ENCODE measurements around the gene PALD1. TPM values are rescaled to one million over a fixed set of nuclear protein-coding genes. Genes with fewer than 3 reads are reported as not detected.
A peak's percentile ranks its signal among the peaks of the same experiment; 100 is the strongest.

The PALD1 gene
- total and polyA plus RNA-seq, 2 of the 13 experiments (the other 11 are each of a cell fraction or from before 2014, with no cell fraction given): 0.07 to 0.09 TPM

DNA sequence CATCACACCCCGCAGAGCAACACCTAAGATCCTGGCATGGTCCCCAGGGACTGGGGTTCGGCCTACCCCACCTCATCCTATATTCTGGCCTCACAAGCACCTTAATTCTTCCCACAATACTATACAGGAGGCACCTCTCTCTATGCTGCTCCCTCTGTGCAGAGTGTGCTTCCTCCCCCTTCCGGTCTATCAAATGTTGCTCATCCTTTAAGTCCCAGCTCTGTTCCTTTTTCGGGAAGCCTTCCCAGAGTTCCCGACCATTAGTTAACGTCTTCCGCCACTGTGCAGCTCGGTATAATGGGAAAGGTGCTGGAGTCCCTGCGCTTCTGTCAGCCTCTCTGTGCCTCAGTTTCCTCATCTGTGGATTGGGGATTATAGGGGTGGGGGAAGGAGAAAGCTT is 21.8 kb downstream of the PALD1 start:
- Histone ChIP-seq H2AFZ (ENCODE audit: low read length) (no peak overlapping the region), H3K36me3 (replicated peaks in 1 of 2; ENCODE audit: control insufficient read depth in 1 of 2, insufficient read depth in 2 of 2, low read length in 2 of 2) (no peaks in the 10 kb centered on the region), H3K27me3 (ENCODE audit: control insufficient read depth in 1 of 2, insufficient read depth in 2 of 2, low read length in 2 of 2) (peaks cover 2 to 18% of the 10 kb centered on the region in 2 experiments; a peak in 2 of 5 replicates), H3K4me1 (ENCODE audit: insufficient read depth, low read length) (peaks cover 29% of the 10 kb centered on the region), H3K4me2 (ENCODE audit: low read depth, low read length) (no peak overlapping the region), H3K9ac (ENCODE audit: insufficient read depth, low read depth, low read length) (no peak overlapping the region), H3K9me3 (ENCODE audit: low read length) (no peaks in the 10 kb centered on the region), H3K4me3 (replicated peaks in 1 of 3; ENCODE audit: insufficient read depth in 1 of 3, low read depth in 2 of 3, low read length in 3 of 3) (no peak overlapping the region), H3K79me2 (ENCODE audit: insufficient read depth, low read length) (no peaks in the 10 kb centered on the region), H3K27ac (ENCODE audit: extremely low read length, insufficient read depth, low read length) (no peak overlapping the region), H4K20me1 (ENCODE audit: insufficient read depth, low read length) (no peaks in the 10 kb centered on the region)
- ChIA-PET POLR2A (no interaction called here), CTCF (ENCODE audit: low intra/inter-chr PET ratio, low total read pairs) (no interaction called here)
- intact Hi-C loops (cut with micrococcal nuclease; ENCODE audit: unreplicated experiment): no loop called here
- 58% methylated on average over 9 of the region's 9 CpGs for WGBS (ENCODE audit: low lambda C conversion rate)
- in situ Hi-C loops (cut with HindIII; ENCODE audit: extremely low pct_ligation_motif_present, low pct_unique_long_range_greater_than_20kb): no loop called here
- ATAC-seq (no peak), FAIRE-seq (no peak), DNase-seq (ENCODE audit: low spot score) (no peak)
- no peak for TF ChIP-seq ZFP62 (CRISPR knock-in tag; IDR thresholded peaks at IDR 0.05)
- BruUV-seq (replicated peaks): no TSS peak

GRCh38 chr10:70500812-70501301 is 22.3 kb downstream of the PALD1 start:
- Histone ChIP-seq H3K4me3 (replicated peaks in 1 of 3; ENCODE audit: insufficient read depth in 1 of 3, low read depth in 2 of 3, low read length in 3 of 3) (0 out of 6 replicates have a peak overlapping the region, but pooled peaks of 1 of the 3 experiments have one; percentile 16), H3K27me3 (ENCODE audit: control insufficient read depth in 1 of 2, insufficient read depth in 2 of 2, low read length in 2 of 2) (peaks cover 2 to 15% of the 10 kb centered on the region in 2 experiments; a peak in 2 of 5 replicates), H3K79me2 (ENCODE audit: insufficient read depth, low read length) (no peaks in the 10 kb centered on the region), H3K4me1 (ENCODE audit: insufficient read depth, low read length) (peaks cover 29% of the 10 kb centered on the region), H4K20me1 (ENCODE audit: insufficient read depth, low read length) (no peaks in the 10 kb centered on the region), H2AFZ (ENCODE audit: low read length) (no peak overlapping the region), H3K9me3 (ENCODE audit: low read length) (no peaks in the 10 kb centered on the region), H3K36me3 (replicated peaks in 1 of 2; ENCODE audit: control insufficient read depth in 1 of 2, insufficient read depth in 2 of 2, low read length in 2 of 2) (no peaks in the 10 kb centered on the region), H3K4me2 (ENCODE audit: low read depth, low read length) (peak overlapping the region; percentile 32; the same call in 1 of the 2 replicates), H3K9ac (ENCODE audit: insufficient read depth, low read depth, low read length) (no peak overlapping the region), H3K27ac (ENCODE audit: extremely low read length, insufficient read depth, low read length) (no peak overlapping the region)
- TF ChIP-seq RARA (CRISPR knock-in tag; IDR thresholded peaks at IDR 0.05): peak; percentile 9; the same call in 1 of the 2 replicates
- TF ChIP-seq GABPA (IDR thresholded peaks at IDR 0.05; ENCODE audit: low read depth, low read length): peak; percentile 24; the same call in 1 of the 2 replicates
- TF ChIP-seq GABPA (CRISPR knock-in tag; IDR thresholded peaks at IDR 0.05; ENCODE audit: low read depth): no peak
- no peak for TF ChIP-seq PRDM15 (CRISPR knock-in tag; IDR thresholded peaks at IDR 0.05)
- no peak for TF ChIP-seq AKAP8 (CRISPR knock-in tag; IDR thresholded peaks at IDR 0.05)
- intact Hi-C loops (cut with micrococcal nuclease; ENCODE audit: unreplicated experiment): no loop called here
- no peak for DNase-seq (ENCODE audit: low spot score)
- 25% methylated on average over 4 of the region's 4 CpGs for WGBS (ENCODE audit: low lambda C conversion rate)
- CTCF ChIA-PET (ENCODE audit: low intra/inter-chr PET ratio, low total read pairs): no interaction called here
- no peak for FAIRE-seq
- BruUV-seq (replicated peaks): no TSS peak
- no peak for ATAC-seq
- POLR2A ChIA-PET: no interaction called here
- in situ Hi-C loops (cut with HindIII; ENCODE audit: extremely low pct_ligation_motif_present, low pct_unique_long_range_greater_than_20kb): no loop called here

All from HepG2 (cell line).